Brain microvascular endothelial cell (primary cell): ENCODE data around the gene ERBB4.

Source experiments
- DNase-seq: peaks from one replicate; pipeline ENCODE4 v3.0.0-alpha.2; 2020
- H3K27ac ChIP-seq: fragments of 250-450 bp; sonication (Bioruptor Pico); 2 replicates; pipeline ENCODE4 v1.5.1; 2020; ENCODE audit warnings: mild to moderate bottlenecking, moderate library complexity
- H3K27me3 ChIP-seq: fragments of 250-450 bp; sonication (Bioruptor Pico); replicated peaks from 2 replicates; pipeline ENCODE4 v1.5.1; 2020; ENCODE audit warnings: mild to moderate bottlenecking
- H3K36me3 ChIP-seq: fragments of 250-450 bp; sonication (Bioruptor Pico); replicated peaks from 2 replicates; pipeline ENCODE4 v1.5.1; 2020; ENCODE audit warnings: mild to moderate bottlenecking
- H3K4me3 ChIP-seq: 2 replicates; pipeline ENCODE4 v1.5.1; 2011; ENCODE audit warnings: low read depth, mild to moderate bottlenecking, control low read depth, low read length, moderate library complexity
- CTCF ChIP-seq: IDR thresholded peaks from 2 replicates; pipeline ENCODE4 v1.5.1; 2011; ENCODE audit warnings: low read depth, mild to moderate bottlenecking, moderate library complexity, low read length, control low read depth, inconsistent platforms; ENCODE audit errors: missing control alignments
- in situ Hi-C: cut with HindIII; loops from 2 replicates; pipeline ENCODE4 v1.10.0; 2017; ENCODE audit warnings: low sequenced_read_pairs, low pct_ligation_motif_present

ERBB4 gene

DNA sequence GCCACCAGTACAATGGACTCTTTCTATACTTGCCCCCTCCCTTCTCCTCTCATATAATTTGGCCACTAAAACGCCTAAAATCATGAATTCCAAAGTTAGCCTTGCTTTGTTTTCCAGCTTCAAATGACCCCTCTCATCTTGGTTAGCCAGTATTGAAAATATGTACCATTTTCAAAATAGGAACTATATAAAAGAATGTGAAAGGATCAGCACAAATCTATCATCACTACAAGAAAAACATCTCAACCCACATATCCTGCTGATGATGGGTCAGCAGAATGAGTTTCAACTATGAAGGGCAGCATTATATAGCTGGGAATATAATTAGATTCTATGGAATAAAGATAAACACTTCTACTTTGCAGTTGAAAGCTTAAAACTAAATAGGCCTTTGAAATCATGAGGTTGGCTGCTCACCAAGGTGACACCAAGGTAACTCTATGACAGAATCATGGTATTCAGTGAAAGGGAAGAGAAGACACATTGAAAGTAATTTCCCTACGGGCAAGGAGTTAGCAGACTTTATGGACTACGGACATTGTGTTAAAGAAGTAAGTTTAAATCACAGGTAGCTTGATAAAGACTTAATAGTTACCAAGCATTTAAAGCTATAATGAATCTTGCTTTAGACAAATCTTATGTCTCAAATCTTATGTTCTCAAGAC, 1109.2 kb downstream of the ERBB4 start:
- no peak for TF ChIP-seq CTCF
- no peak for DNase-seq
- in situ Hi-C loops: no loop called here
- no peaks in the 10 kb centered on the region for H3K36me3 ChIP-seq
- H3K27ac ChIP-seq: no peak overlapping the region
- no peak overlapping the region for H3K4me3 ChIP-seq
- H3K27me3 ChIP-seq: no peaks in the 10 kb centered on the region

DNA sequence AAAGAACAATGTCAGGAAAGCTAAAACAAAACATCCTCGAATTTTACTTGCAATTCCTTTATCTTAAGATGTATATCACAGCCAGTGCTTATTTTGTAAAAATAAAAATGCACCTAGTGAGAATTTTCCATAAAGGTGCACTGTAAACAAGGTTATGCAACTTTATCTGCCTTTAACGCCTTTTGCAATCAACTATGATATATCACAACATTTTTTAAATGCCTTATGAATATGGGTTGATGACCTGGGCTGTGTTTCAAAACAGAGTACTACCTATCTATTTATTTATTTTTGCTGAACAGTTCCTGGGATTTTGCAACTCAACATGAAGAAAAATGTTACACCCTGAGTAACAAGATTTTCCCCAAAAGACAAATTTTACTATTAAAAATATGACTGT, 1112.4 kb downstream of the ERBB4 start:
- no peak for DNase-seq
- Histone ChIP-seq H3K36me3 (no peaks in the 10 kb centered on the region), H3K4me3 (no peak overlapping the region), H3K27ac (no peak overlapping the region), H3K27me3 (no peaks in the 10 kb centered on the region)
- in situ Hi-C loops: no loop called here
- TF ChIP-seq CTCF: no peak

DNA sequence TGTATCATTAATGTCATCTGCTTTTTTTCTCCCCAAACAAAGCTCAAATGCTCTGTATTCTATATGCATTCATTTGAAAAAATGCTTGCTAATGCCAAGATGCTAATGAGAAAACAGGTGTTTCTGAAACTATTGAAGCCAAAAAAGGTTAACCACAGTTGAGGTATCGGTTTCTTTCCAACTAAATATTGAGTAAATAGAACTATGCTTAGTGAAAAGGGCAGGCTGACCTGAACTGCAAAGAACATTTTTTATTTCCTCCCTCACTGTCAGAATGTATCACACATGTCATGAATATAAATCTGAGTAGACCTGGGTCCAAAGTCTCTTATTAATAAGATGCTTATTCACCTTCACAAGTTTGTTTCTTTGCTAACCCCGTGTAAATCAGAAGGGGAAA, 1115.6 kb downstream of the ERBB4 start:
- no peak overlapping the region for H3K4me3 ChIP-seq
- H3K27ac ChIP-seq: no peak overlapping the region
- DNase-seq: no peak
- no peak for TF ChIP-seq CTCF
- H3K36me3 ChIP-seq: no peaks in the 10 kb centered on the region
- in situ Hi-C loops: no loop called here
- H3K27me3 ChIP-seq: no peaks in the 10 kb centered on the region

GRCh38 chr2:211417544-211417943, 1121.1 kb downstream of the ERBB4 start:
- Histone ChIP-seq H3K4me3 (no peak overlapping the region), H3K36me3 (no peaks in the 10 kb centered on the region), H3K27me3 (no peaks in the 10 kb centered on the region), H3K27ac (no peak overlapping the region)
- no peak for TF ChIP-seq CTCF
- no peak for DNase-seq
- in situ Hi-C loops: no loop called here

DNA sequence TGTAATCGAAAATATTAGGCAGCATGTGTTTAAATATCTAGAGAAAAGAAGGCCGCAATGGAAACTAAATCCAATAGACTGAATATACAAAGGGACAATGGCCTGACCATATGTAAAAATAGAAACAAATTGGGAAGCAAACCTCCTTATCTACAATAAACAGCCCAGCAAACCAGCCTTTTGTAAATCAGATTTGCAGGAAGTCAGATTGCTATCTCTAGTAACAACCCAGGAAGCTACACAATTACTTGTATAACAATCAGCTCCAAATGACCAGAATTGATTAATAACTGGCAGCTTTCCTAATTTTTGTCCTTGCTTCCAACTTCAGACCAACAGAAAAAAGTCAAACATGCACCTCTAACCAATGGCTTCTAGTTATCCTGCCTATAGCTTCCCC, 1122.2 kb downstream of the ERBB4 start:
- H3K27ac ChIP-seq: no peak overlapping the region
- no peak for DNase-seq
- H3K27me3 ChIP-seq: no peaks in the 10 kb centered on the region
- no peak for TF ChIP-seq CTCF
- H3K4me3 ChIP-seq: no peak overlapping the region
- H3K36me3 ChIP-seq: no peaks in the 10 kb centered on the region
- in situ Hi-C loops: no loop called here

DNA sequence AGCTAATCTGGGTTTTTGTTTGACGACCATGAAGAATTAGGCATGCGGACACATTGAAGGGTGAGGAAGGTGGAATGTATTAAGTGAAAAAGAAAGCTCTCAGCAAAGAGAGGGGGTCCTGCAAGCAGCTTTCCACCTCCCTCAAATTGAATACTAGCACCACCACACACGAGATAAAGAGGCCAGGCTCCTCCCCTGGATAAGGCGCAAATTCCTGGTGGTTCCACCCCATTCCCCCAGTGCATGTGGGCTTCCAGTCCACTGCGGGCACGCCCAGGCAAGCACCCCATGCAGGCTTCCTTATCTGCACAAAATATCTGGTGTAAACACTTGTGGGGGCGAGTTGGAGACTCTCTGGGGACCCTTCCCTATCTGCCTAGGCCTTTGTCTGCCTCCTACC, 1124.9 kb downstream of the ERBB4 start:
- Histone ChIP-seq H3K4me3 (no peak overlapping the region), H3K27me3 (no peaks in the 10 kb centered on the region), H3K27ac (no peak overlapping the region), H3K36me3 (no peaks in the 10 kb centered on the region)
- no peak for TF ChIP-seq CTCF
- DNase-seq: no peak
- in situ Hi-C loops: no loop called here
